ENCODE data around the gene SH2D2A.

GRCh38 chr1:156852418-156852874 is 35.8 kb upstream of the SH2D2A start:
- TF ChIP-seq POLR2A (IDR thresholded peaks at IDR 0.05; ENCODE audit: low read length) (no peak), GATA1 (IDR thresholded peaks at IDR 0.05; ENCODE audit: low read depth, low read length) (no peak)

Measured in erythroblast (primary cell).